ENCODE measurements around the gene CYP2F1. TPM values are rescaled to one million over a fixed set of nuclear protein-coding genes. Genes with fewer than 3 reads are reported as not detected.
A peak's percentile ranks its signal among the peaks of the same experiment; 100 is the strongest.

CYP2F1 gene
- total and polyA plus RNA-seq, 2 of the 13 experiments (the other 11 are each of a cell fraction or from before 2014, with no cell fraction given), result not detected

DNA sequence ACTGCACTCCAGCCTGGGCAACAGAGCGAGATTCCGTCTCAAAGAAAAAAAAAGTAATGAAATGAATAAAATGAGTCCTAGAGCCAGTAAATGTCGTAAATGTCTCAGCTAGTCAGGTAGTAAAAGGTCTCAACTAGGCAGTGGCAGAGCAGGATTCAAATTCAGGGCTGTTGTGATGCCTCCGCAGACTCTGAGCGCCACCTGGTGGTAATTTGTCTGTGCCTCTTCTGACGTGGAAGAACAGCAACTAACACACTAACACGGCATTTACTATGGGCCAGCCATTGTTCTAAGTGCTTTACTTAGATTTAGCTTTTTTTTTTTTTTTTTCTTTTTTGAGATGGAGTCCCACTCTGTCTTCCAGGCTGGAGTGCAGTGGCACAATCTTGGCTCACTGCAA, 30.2 kb downstream of the CYP2F1 start (continued):
- TF ChIP-seq, protein P1, sequence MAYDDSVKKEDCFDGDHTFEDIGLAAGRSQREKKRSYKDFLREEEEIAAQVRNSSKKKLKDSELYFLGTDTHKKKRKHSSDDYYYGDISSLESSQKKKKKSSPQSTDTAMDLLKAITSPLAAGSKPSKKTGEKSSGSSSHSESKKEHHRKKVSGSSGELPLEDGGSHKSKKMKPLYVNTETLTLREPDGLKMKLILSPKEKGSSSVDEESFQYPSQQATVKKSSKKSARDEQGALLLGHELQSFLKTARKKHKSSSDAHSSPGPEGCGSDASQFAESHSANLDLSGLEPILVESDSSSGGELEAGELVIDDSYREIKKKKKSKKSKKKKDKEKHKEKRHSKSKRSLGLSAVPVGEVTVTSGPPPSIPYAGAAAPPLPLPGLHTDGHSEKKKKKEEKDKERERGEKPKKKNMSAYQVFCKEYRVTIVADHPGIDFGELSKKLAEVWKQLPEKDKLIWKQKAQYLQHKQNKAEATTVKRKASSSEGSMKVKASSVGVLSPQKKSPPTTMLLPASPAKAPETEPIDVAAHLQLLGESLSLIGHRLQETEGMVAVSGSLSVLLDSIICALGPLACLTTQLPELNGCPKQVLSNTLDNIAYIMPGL (CRISPR knock-in tag; IDR thresholded peaks at IDR 0.05; ENCODE audit: borderline replicate concordance in 1 of 2, low read depth in 1 of 2), result peak in 1 of 2 experiments; percentile 40; a peak in 1 of 4 replicates
- TF ChIP-seq ETS1 (CRISPR knock-in tag; IDR thresholded peaks at IDR 0.05) (no peak), CREB1 (IDR thresholded peaks at IDR 0.05) (peak; percentile 39), CREB1 (CRISPR knock-in tag; IDR thresholded peaks at IDR 0.05) (no peak), GATAD1 (CRISPR knock-in tag; IDR thresholded peaks at IDR 0.05) (0 out of 2 replicates have a peak, but pooled peaks have one; percentile 17), DMTF1 (CRISPR knock-in tag; IDR thresholded peaks at IDR 0.05) (no peak), FOSL2 (CRISPR knock-in tag; IDR thresholded peaks at IDR 0.05) (0 out of 2 replicates have a peak, but pooled peaks have one; percentile 17), KDM2A (CRISPR knock-in tag; IDR thresholded peaks at IDR 0.05; ENCODE audit: borderline replicate concordance, low read depth) (0 out of 2 replicates have a peak, but pooled peaks have one; percentile 31), CTCF (CRISPR knock-in tag; IDR thresholded peaks at IDR 0.05) (peak; percentile 90), STAG1 (CRISPR knock-in tag; IDR thresholded peaks at IDR 0.05) (peak; percentile 92), RAD21 (CRISPR knock-in tag; IDR thresholded peaks at IDR 0.05) (peak; percentile 76), THAP11 (CRISPR knock-in tag; IDR thresholded peaks at IDR 0.05) (0 out of 2 replicates have a peak, but pooled peaks have one; percentile 36)

All from HepG2 (cell line).